Islet precursor cell (in vitro differentiated cells): ENCODE results near the gene KRTAP10-2.

Experiments used
- DNase-seq: peaks from one replicate; pipeline ENCODE4 v3.0.0-alpha.2; 2018

The KRTAP10-2 gene

GRCh38 chr21:44537930-44538911 lies 13.1 kb downstream of the KRTAP10-2 start:
- peak; percentile 35 for DNase-seq

- peak; percentile 54 for DNase-seq
These were observed 15.3 kb downstream of the KRTAP10-2 start for GRCh38 chr21:44535963-44536362.

- DNase-seq = peak; percentile 18
These were observed 16.6 kb downstream of the KRTAP10-2 start for GRCh38 chr21:44534688-44535087.

- peak; percentile 41 for DNase-seq
These were observed 17.2 kb downstream of the KRTAP10-2 start for GRCh38 chr21:44533891-44534627.

GRCh38 chr21:44533121-44533890 lies 18.0 kb downstream of the KRTAP10-2 start:
- peak; percentile 50 for DNase-seq

- no peak for DNase-seq
These were observed 18.6 kb downstream of the KRTAP10-2 start for GRCh38 chr21:44532712-44533111.

- peak; percentile 43 for DNase-seq
These were observed 19.4 kb downstream of the KRTAP10-2 start for GRCh38 chr21:44531606-44532564.

GRCh38 chr21:44530903-44531605 lies 20.3 kb downstream of the KRTAP10-2 start:
- DNase-seq = peak; percentile 33

GRCh38 chr21:44530221-44530902 lies 20.9 kb downstream of the KRTAP10-2 start:
- no peak for DNase-seq

- peak; percentile 50 for DNase-seq
These were observed 21.7 kb downstream of the KRTAP10-2 start for GRCh38 chr21:44529503-44530125.

- peak; percentile 38 for DNase-seq
These were observed 22.3 kb downstream of the KRTAP10-2 start for GRCh38 chr21:44529011-44529421.

- no peak for DNase-seq
These were observed 22.7 kb downstream of the KRTAP10-2 start for GRCh38 chr21:44528634-44528995.

GRCh38 chr21:44527983-44528633 lies 23.2 kb downstream of the KRTAP10-2 start:
- DNase-seq = no peak

- peak; percentile 42 for DNase-seq
These were observed 23.9 kb downstream of the KRTAP10-2 start for GRCh38 chr21:44527156-44527982.

- peak; percentile 26 for DNase-seq
These were observed 25.0 kb downstream of the KRTAP10-2 start for GRCh38 chr21:44526096-44526997.

- DNase-seq = peak; percentile 31
These were observed 25.8 kb downstream of the KRTAP10-2 start for GRCh38 chr21:44525391-44526095.
